Measurements from ENCODE around the gene HAUS3. TPM values are rescaled to one million over a fixed set of nuclear protein-coding genes. Genes with fewer than 3 reads are reported as not detected.

HAUS3 gene
- polyA plus RNA-seq, 1 donor (not counting 4 experiments of a cell fraction or from before 2014, with no cell fraction given): 11.1 TPM

DNA sequence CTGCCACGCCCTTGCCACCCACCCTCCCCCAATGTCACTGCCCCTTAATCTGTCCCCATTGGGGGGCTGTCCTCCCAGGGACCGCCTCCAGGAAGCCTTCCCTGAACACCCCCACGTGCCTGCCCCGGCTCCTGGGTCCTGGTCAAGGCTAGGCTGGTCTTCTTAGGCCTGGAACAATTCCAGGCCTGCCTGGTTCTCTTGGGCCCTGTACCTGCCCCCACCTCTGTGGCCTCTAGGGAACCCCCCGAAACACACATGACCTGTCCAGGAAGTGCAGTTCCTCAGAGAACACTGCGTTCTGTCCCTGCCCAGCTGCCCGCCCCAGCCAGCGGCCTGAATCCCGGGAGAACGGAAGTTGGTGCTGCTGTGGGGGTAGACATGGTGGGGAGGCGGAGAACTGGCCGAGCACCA lies 14.9 kb upstream of the HAUS3 start:
- H4K20me1 ChIP-seq (ENCODE audit: control insufficient read depth, extremely low read depth, insufficient read depth, low read length): peaks cover 8% of the 10 kb centered on the region
- FAIRE-seq: no peak
- no peak overlapping the region for H3K27ac ChIP-seq (ENCODE audit: control insufficient read depth, insufficient read depth, low read length)
- peaks cover 7% of the 10 kb centered on the region for H3K4me1 ChIP-seq (ENCODE audit: control insufficient read depth, extremely low read depth, insufficient read depth, low read length)
- peaks cover 4 to 22% of the 10 kb centered on the region in 2 experiments for H3K36me3 ChIP-seq (ENCODE audit: control insufficient read depth in 2 of 2, extremely low read depth in 1 of 2, insufficient read depth in 2 of 2, low read length in 2 of 2)
- H3K9me1 ChIP-seq (ENCODE audit: control insufficient read depth, extremely low read depth, insufficient read depth, low read length): no peaks in the 10 kb centered on the region
- H2AFZ ChIP-seq (ENCODE audit: control insufficient read depth, low read length): no peak overlapping the region
- TF ChIP-seq EZH2 (IDR thresholded peaks at IDR 0.05; ENCODE audit: low read length): no peak
- TF ChIP-seq, protein P1, sequence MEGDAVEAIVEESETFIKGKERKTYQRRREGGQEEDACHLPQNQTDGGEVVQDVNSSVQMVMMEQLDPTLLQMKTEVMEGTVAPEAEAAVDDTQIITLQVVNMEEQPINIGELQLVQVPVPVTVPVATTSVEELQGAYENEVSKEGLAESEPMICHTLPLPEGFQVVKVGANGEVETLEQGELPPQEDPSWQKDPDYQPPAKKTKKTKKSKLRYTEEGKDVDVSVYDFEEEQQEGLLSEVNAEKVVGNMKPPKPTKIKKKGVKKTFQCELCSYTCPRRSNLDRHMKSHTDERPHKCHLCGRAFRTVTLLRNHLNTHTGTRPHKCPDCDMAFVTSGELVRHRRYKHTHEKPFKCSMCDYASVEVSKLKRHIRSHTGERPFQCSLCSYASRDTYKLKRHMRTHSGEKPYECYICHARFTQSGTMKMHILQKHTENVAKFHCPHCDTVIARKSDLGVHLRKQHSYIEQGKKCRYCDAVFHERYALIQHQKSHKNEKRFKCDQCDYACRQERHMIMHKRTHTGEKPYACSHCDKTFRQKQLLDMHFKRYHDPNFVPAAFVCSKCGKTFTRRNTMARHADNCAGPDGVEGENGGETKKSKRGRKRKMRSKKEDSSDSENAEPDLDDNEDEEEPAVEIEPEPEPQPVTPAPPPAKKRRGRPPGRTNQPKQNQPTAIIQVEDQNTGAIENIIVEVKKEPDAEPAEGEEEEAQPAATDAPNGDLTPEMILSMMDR (optimal IDR thresholded peaks at IDR 0.05 in 1 of 3, IDR thresholded peaks at IDR 0.05 in 1 of 3, conservative IDR thresholded peaks at IDR 0.05 in 1 of 3; ENCODE audit: extremely low read depth in 1 of 3, insufficient read depth in 2 of 3, low read length in 3 of 3): no peak
- no peaks in the 10 kb centered on the region for H3K9me3 ChIP-seq (ENCODE audit: control insufficient read depth, low read depth, low read length)
- DNase-seq (ENCODE audit: low read depth, low spot score): no peak
- peaks cover 10% of the 10 kb centered on the region for H3K79me2 ChIP-seq (ENCODE audit: control insufficient read depth, insufficient read depth, low read length)
- no peak overlapping the region for H3K4me3 ChIP-seq (ENCODE audit: control insufficient read depth in 2 of 3, extremely low read depth in 1 of 3, insufficient read depth in 2 of 3, low read depth in 1 of 3, low read length in 3 of 3)
- no peak overlapping the region for H3K9ac ChIP-seq (ENCODE audit: control insufficient read depth, extremely low read depth, insufficient read depth, low read length)
- no peak overlapping the region for H3K4me2 ChIP-seq (ENCODE audit: control insufficient read depth, extremely low read depth, insufficient read depth, low read depth, low read length)
- dilution Hi-C loops (cut with MboI; ENCODE audit: extremely low pct_ligation_motif_present, low sequenced_read_pairs): no loop called here
- H3K27me3 ChIP-seq (ENCODE audit: control insufficient read depth, extremely low read depth, insufficient read depth, low read length): no peaks in the 10 kb centered on the region

DNA sequence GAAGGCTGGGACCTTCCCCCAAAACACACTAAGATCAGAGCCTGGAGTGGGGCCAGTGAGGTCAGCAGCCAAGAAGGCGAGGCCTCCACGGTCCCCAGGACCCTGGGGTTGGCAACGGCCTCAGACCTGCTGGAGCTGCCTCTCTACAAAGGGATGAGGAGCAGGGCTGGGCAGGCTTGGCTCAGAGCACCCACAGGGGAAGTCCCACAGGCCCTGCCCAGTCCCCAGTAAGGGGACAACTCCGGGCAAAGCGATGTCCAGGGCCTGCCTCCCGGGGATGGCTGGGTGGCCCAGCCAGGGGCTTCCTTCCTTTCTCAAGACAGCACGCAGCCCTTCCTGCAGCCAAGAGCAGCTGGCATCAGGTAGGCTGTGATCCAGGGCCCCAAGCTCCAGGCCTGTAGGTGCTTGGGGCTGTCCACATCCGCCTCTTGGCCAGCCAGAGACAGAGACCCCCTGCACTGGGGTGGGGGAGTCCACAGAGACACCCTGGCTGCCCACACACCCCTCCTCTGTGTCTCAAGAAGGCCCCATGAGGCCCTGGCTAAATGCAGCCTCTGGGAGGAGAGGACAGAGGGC lies 14.3 kb upstream of the HAUS3 start:
- H3K4me3 ChIP-seq (ENCODE audit: control insufficient read depth in 2 of 3, extremely low read depth in 1 of 3, insufficient read depth in 2 of 3, low read depth in 1 of 3, low read length in 3 of 3): no peak overlapping the region
- H3K9me1 ChIP-seq (ENCODE audit: control insufficient read depth, extremely low read depth, insufficient read depth, low read length): no peaks in the 10 kb centered on the region
- H4K20me1 ChIP-seq (ENCODE audit: control insufficient read depth, extremely low read depth, insufficient read depth, low read length): peaks cover 8% of the 10 kb centered on the region
- no peak overlapping the region for H3K4me2 ChIP-seq (ENCODE audit: control insufficient read depth, extremely low read depth, insufficient read depth, low read depth, low read length)
- no peaks in the 10 kb centered on the region for H3K9me3 ChIP-seq (ENCODE audit: control insufficient read depth, low read depth, low read length)
- FAIRE-seq: no peak
- no peak overlapping the region for H2AFZ ChIP-seq (ENCODE audit: control insufficient read depth, low read length)
- no peak overlapping the region for H3K27ac ChIP-seq (ENCODE audit: control insufficient read depth, insufficient read depth, low read length)
- peaks cover 10% of the 10 kb centered on the region for H3K79me2 ChIP-seq (ENCODE audit: control insufficient read depth, insufficient read depth, low read length)
- H3K27me3 ChIP-seq (ENCODE audit: control insufficient read depth, extremely low read depth, insufficient read depth, low read length): no peaks in the 10 kb centered on the region
- H3K4me1 ChIP-seq (ENCODE audit: control insufficient read depth, extremely low read depth, insufficient read depth, low read length): peaks cover 7% of the 10 kb centered on the region
- TF ChIP-seq, protein P1 (optimal IDR thresholded peaks at IDR 0.05 in 1 of 3, IDR thresholded peaks at IDR 0.05 in 1 of 3, conservative IDR thresholded peaks at IDR 0.05 in 1 of 3; ENCODE audit: extremely low read depth in 1 of 3, insufficient read depth in 2 of 3, low read length in 3 of 3): no peak
- TF ChIP-seq EZH2 (IDR thresholded peaks at IDR 0.05; ENCODE audit: low read length): no peak
- no peak overlapping the region for H3K9ac ChIP-seq (ENCODE audit: control insufficient read depth, extremely low read depth, insufficient read depth, low read length)
- dilution Hi-C loops (cut with MboI; ENCODE audit: extremely low pct_ligation_motif_present, low sequenced_read_pairs): no loop called here
- H3K36me3 ChIP-seq (ENCODE audit: control insufficient read depth in 2 of 2, extremely low read depth in 1 of 2, insufficient read depth in 2 of 2, low read length in 2 of 2): peaks cover 4 to 25% of the 10 kb centered on the region in 2 experiments
- DNase-seq (ENCODE audit: low read depth, low spot score): no peak
